GM23248 (cell line): ENCODE data around the gene CAMK4. TPM values are rescaled to one million over a fixed set of nuclear protein-coding genes. Genes with fewer than 3 reads are reported as not detected.

Source experiments
- DNase-seq: peaks from one replicate; pipeline ENCODE4 v3.0.0-alpha.2; 2015
- H2AFZ ChIP-seq: fragments of 200-600 bp; sonication (generic); 2 replicates; pipeline ENCODE4 v1.6.1; 2016; ENCODE audit warnings: antibody characterized with exemption
- H3F3A ChIP-seq: fragments of 200-600 bp; sonication (generic); 2 replicates; pipeline ENCODE4 v1.6.1; 2016; ENCODE audit warnings: mild to moderate bottlenecking, antibody characterized with exemption, mixed run types; ENCODE audit not compliant: insufficient read depth
- H3K27ac ChIP-seq: fragments of 200-600 bp; sonication (generic); 2 replicates; pipeline ENCODE4 v1.5.1; 2016; ENCODE audit warnings: mild to moderate bottlenecking
- H3K27me3 ChIP-seq: fragments of 200-600 bp; sonication (generic); replicated peaks from 2 replicates; pipeline ENCODE4 v1.6.1; 2016; ENCODE audit warnings: mild to moderate bottlenecking; ENCODE audit not compliant: insufficient read depth
- H3K36me3 ChIP-seq: fragments of 200-600 bp; sonication (generic); 2 replicates; pipeline ENCODE4 v1.6.1; 2016; ENCODE audit warnings: low read depth, mild to moderate bottlenecking
- H3K4me1 ChIP-seq: fragments of 200-600 bp; sonication (generic); 2 replicates; pipeline ENCODE4 v1.6.1; 2016; ENCODE audit warnings: mild to moderate bottlenecking; ENCODE audit not compliant: insufficient read depth
- H3K4me2 ChIP-seq: fragments of 200-600 bp; sonication (generic); one replicate; pipeline ENCODE4 v1.6.1; 2016; ENCODE audit warnings: mild to moderate bottlenecking; ENCODE audit not compliant: unreplicated experiment
- H3K4me3 ChIP-seq: fragments of 200-600 bp; sonication (generic); 2 replicates; pipeline ENCODE4 v1.5.1; 2016; ENCODE audit warnings: mild to moderate bottlenecking
- H3K79me2 ChIP-seq: fragments of 200-600 bp; sonication (generic); 2 replicates; pipeline ENCODE4 v1.6.1; 2016; ENCODE audit warnings: mild to moderate bottlenecking; ENCODE audit not compliant: insufficient read depth
- H3K9ac ChIP-seq: fragments of 200-600 bp; sonication (generic); 2 replicates; pipeline ENCODE4 v1.6.1; 2016; ENCODE audit warnings: mild to moderate bottlenecking
- H3K9me2 ChIP-seq: fragments of 200-600 bp; sonication (generic); 2 replicates; pipeline ENCODE4 v1.6.1; 2016; ENCODE audit warnings: mixed run types, mild to moderate bottlenecking, moderate library complexity; ENCODE audit not compliant: insufficient read depth
- H3K9me3 ChIP-seq: fragments of 200-600 bp; sonication (generic); one replicate; pipeline ENCODE4 v1.6.1; 2017; ENCODE audit warnings: low read depth
- H4K20me1 ChIP-seq: fragments of 200-600 bp; sonication (generic); 2 replicates; pipeline ENCODE4 v1.6.0; 2016; ENCODE audit not compliant: insufficient read depth
- EZH2 ChIP-seq: fragments of 200-600 bp; sonication (generic); IDR thresholded peaks from 2 replicates; pipeline ENCODE4 v1.6.1; 2018; ENCODE audit warnings: antibody characterized with exemption, mild to moderate bottlenecking; ENCODE audit not compliant: insufficient read depth, poor library complexity, severe bottlenecking
- EZH2phosphoT487 ChIP-seq: fragments of 200-600 bp; sonication (generic); IDR thresholded peaks from 2 replicates; pipeline ENCODE4 v1.6.1; 2018; ENCODE audit warnings: antibody characterized with exemption, moderate library complexity, mild to moderate bottlenecking, low read depth; ENCODE audit not compliant: insufficient read depth
- WGBS, 2 experiments: methylation state at CpG; one replicate each; pipeline ENCODE4 v1.1.6; 2015 to 2017; ENCODE audit warnings: low lambda C conversion rate in 2 of 2, low coverage in 1 of 2; ENCODE audit errors: missing lambda C conversion rate in 2 of 2; 5-methylcytosine and 5-hydroxymethylcytosine counted together
- in situ Hi-C: fragments of 300-500 bp; cut with MboI; formaldehyde crosslinking; loops from 2 replicates; pipeline ENCODE4 v1.15.0; 2020
- polyA plus RNA-seq: library from polyadenylated mRNA; unstranded; fragments of >200 nt; fragmentation: Nextera tagmentation; extraction: Ambion mirVana; gene quantifications from 2 replicates; pipeline ENCODE4 v1.2.1, GENCODE V29; 2016
- total RNA-seq: library from RNA; depleted of rRNA; stranded (reverse); fragments of >200 nt; shearing (Covaris generic); gene quantifications from 2 replicates; pipeline ENCODE4 v1.2.3, GENCODE V29; 2014

CAMK4 gene
- total and polyA plus RNA-seq, 2 experiments from 2014 or later = 3.2 to 3.6 TPM

DNA sequence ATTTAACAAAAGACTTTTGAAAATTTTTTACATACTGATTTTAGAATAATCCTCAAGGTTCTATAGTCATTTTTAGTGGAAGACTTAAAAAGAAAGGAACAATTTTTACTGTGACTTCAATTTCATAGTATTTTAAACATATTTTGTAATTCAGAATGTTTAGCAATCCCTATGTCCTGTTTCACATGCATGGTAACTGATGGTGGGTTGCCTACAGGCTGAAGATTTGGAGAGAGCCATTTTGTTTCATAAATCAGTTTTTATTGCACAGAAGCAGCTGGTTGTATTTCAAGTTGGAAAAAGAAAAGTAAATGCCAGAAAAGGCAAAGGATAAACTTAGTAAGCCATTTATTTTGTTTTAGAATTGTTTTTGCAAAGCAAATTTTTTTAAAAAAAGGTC lies 264.2 kb downstream of the CAMK4 start:
- Histone ChIP-seq H3K27me3 (no peaks in the 10 kb centered on the region), H3K9me3 (no peaks in the 10 kb centered on the region), H2AFZ (no peak overlapping the region), H3K4me1 (0 out of 2 replicates have a peak, but pooled peaks cover 6% of the 10 kb centered on the region), H3K36me3 (no peaks in the 10 kb centered on the region), H3K4me3 (no peak overlapping the region), H3K27ac (no peak overlapping the region), H3K4me2 (no peak overlapping the region), H3K79me2 (no peaks in the 10 kb centered on the region), H4K20me1 (no peaks in the 10 kb centered on the region), H3K9ac (no peak overlapping the region), H3F3A (no peaks in the 10 kb centered on the region), H3K9me2 (no peaks in the 10 kb centered on the region)
- peak; percentile 6 for DNase-seq
- in situ Hi-C loops = no loop called here
- TF ChIP-seq EZH2 (no peak), EZH2phosphoT487 (no peak)

DNA sequence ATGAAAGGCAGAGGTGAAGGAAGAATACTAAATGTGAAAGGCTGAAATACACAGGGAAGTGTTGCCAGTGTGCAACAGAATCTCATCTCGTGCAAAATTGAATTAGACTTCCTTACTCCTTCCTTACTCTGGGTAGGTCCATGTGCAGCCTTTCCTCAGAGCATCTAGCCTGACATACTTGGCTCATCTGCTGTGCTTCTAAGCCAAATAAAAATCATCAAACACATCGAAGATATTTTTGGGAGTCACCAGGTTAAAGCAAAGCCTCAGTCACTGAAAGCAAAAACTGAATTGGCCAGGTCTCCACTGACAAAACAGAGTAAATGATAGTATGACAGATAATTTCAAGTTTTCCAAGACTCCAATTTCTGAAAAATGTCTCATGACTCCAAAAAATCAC lies 268.8 kb downstream of the CAMK4 start:
- in situ Hi-C loops = no loop called here
- Histone ChIP-seq H3K4me2 (no peak overlapping the region), H2AFZ (no peak overlapping the region), H4K20me1 (no peaks in the 10 kb centered on the region), H3F3A (no peaks in the 10 kb centered on the region), H3K27ac (no peak overlapping the region), H3K9ac (no peak overlapping the region), H3K4me1 (no peaks in the 10 kb centered on the region), H3K79me2 (no peaks in the 10 kb centered on the region), H3K4me3 (no peak overlapping the region), H3K27me3 (no peaks in the 10 kb centered on the region), H3K36me3 (peaks cover 11% of the 10 kb centered on the region; the same call in 1 of the 2 replicates), H3K9me3 (no peaks in the 10 kb centered on the region), H3K9me2 (no peaks in the 10 kb centered on the region)
- TF ChIP-seq EZH2phosphoT487 = no peak
- TF ChIP-seq EZH2 = no peak
- 47 to 49% methylated on average over 2 of the region's 2 CpGs for WGBS, 2 experiments
- DNase-seq = no peak

DNA sequence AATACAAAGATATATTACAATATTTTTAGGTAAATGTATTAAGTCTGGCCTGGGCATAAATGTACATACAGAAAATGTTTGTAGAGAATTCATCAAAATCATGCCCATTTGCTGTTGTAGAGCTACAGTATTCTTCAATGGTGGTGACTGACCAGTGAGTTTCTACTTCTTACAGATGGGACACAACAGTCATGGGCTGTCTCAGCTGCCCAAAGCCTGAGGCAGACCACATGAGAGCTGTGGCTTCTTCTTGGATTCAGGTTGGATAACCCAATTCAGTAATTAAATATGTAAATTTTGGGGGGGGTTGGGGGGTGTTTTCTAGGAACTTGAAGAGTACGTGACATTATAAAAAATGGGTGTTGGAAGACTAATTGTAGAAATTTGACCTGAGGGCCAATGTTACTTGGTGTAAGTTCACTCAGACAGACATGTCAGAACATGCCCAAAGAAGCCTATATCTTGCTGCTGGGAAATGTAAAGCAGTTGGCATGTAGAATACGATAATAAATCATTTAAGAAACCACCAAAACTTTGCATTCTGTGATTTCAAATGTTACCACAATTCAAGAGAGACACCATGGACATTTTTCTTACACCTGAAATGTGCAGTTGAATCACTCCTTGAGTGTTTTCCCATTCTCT lies 270.3 kb downstream of the CAMK4 start:
- Histone ChIP-seq H4K20me1 (no peaks in the 10 kb centered on the region), H3K27ac (no peak overlapping the region), H3F3A (no peaks in the 10 kb centered on the region), H2AFZ (no peak overlapping the region), H3K9ac (no peak overlapping the region), H3K36me3 (peaks cover 23% of the 10 kb centered on the region; the same call in 1 of the 2 replicates), H3K27me3 (no peaks in the 10 kb centered on the region), H3K4me3 (no peak overlapping the region), H3K79me2 (no peaks in the 10 kb centered on the region), H3K9me2 (no peaks in the 10 kb centered on the region), H3K4me1 (no peaks in the 10 kb centered on the region), H3K4me2 (no peak overlapping the region), H3K9me3 (no peaks in the 10 kb centered on the region)
- 93 to 100% methylated on average over 2 of the region's 2 CpGs for WGBS, 2 experiments
- TF ChIP-seq EZH2 = no peak
- no peak for TF ChIP-seq EZH2phosphoT487
- DNase-seq = no peak
- in situ Hi-C loops = no loop called here

DNA sequence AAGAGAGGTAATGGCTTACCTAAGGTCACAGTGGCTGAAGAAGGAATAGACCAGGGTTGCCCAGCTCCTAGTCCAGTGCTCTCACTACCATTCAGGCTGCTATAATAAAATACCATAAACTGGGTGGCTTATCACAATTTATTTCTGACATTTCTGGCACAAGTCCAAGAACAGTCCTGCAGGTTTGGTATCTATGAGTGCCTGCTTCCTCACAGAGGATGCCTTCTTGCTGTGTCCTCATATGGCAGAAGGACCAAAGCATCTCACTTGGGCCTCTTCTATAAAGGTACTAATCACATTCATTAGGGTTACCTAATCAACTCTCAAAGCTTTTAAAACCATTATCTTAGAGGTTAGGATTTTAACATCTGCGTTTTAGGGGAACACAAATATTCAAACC lies 271.0 kb downstream of the CAMK4 start:
- H3K36me3 ChIP-seq = peaks cover 29% of the 10 kb centered on the region; the same call in 1 of the 2 replicates
- H3K4me2 ChIP-seq = no peak overlapping the region
- DNase-seq = no peak
- no peaks in the 10 kb centered on the region for H3K9me3 ChIP-seq
- H3K27me3 ChIP-seq = no peaks in the 10 kb centered on the region
- WGBS, 2 experiments = 76 to 83% methylated on average over 1 of the region's 1 CpG
- H3K9ac ChIP-seq = no peak overlapping the region
- no peak overlapping the region for H3K27ac ChIP-seq
- no peaks in the 10 kb centered on the region for H3K9me2 ChIP-seq
- no peak overlapping the region for H3K4me3 ChIP-seq
- TF ChIP-seq EZH2phosphoT487 (no peak), EZH2 (no peak)
- H2AFZ ChIP-seq = no peak overlapping the region
- no peaks in the 10 kb centered on the region for H3K79me2 ChIP-seq
- no peaks in the 10 kb centered on the region for H4K20me1 ChIP-seq
- in situ Hi-C loops = no loop called here
- H3K4me1 ChIP-seq = no peaks in the 10 kb centered on the region
- no peaks in the 10 kb centered on the region for H3F3A ChIP-seq

DNA sequence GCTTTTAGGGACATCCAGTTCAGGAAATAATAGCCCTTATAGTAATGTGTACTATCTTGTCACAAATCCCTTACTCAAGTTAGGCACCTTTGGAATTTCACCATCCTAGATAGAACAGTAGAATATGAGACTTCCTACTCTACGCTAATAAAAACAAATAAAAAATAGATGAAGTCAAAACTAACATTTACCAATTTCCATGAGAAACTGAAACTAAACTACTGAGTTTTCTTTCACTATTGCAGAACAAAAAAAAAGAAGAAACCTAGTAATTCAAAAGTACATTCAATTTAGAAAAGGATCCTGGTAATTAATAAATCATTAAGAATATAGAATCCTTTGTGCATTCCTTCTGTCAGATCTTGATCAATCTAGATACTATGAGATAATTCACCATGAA lies 274.2 kb downstream of the CAMK4 start:
- H3K27ac ChIP-seq = no peak overlapping the region
- H3K9me2 ChIP-seq = no peaks in the 10 kb centered on the region
- H3K4me3 ChIP-seq = no peak overlapping the region
- in situ Hi-C loops = no loop called here
- H3K4me2 ChIP-seq = no peak overlapping the region
- H2AFZ ChIP-seq = no peak overlapping the region
- 97 to 100% methylated on average over 1 of the region's 1 CpG for WGBS, 2 experiments
- no peaks in the 10 kb centered on the region for H3K27me3 ChIP-seq
- peaks cover 34% of the 10 kb centered on the region; the same call in 1 of the 2 replicates for H3K36me3 ChIP-seq
- H3F3A ChIP-seq = no peaks in the 10 kb centered on the region
- no peaks in the 10 kb centered on the region for H4K20me1 ChIP-seq
- H3K4me1 ChIP-seq = peaks cover 6% of the 10 kb centered on the region; the same call in 1 of the 2 replicates
- H3K9me3 ChIP-seq = no peaks in the 10 kb centered on the region
- no peak for DNase-seq
- H3K9ac ChIP-seq = no peak overlapping the region
- H3K79me2 ChIP-seq = peaks cover 5% of the 10 kb centered on the region; the same call in 1 of the 2 replicates
- TF ChIP-seq EZH2 (no peak), EZH2phosphoT487 (no peak)
